ENCODE data around the gene VASN. TPM values are rescaled to one million over a fixed set of nuclear protein-coding genes. Genes with fewer than 3 reads are reported as not detected.

The VASN gene
- total and polyA plus RNA-seq, 5 donors, result 10.7 to 21.3 (median 12.2) TPM

- Histone ChIP-seq H3K27me3 (ENCODE audit: control insufficient read depth, insufficient read depth) (no peaks in the 10 kb centered on the region), H3K27ac (ENCODE audit: low read length) (no peak overlapping the region), H3K9me3 (ENCODE audit: control insufficient read depth, low read length) (no peaks in the 10 kb centered on the region), H3K4me1 (ENCODE audit: control insufficient read depth, insufficient read depth, low read length) (peaks cover 4% of the 10 kb centered on the region), H3K4me3 (ENCODE audit: low read length) (no peak overlapping the region)
- WGBS, result 72% methylated on average over 14 of the region's 14 CpGs
- ATAC-seq (no peak), DNase-seq (no peak)
- intact Hi-C loops (cut with DNase I), result no loop called here
These were observed 25.5 kb upstream of the VASN start for GRCh38 chr16:4345836-4346781.

- 77% methylated on average over 8 of the region's 8 CpGs for WGBS
- H3K9me3 ChIP-seq (ENCODE audit: control insufficient read depth, low read length), result no peaks in the 10 kb centered on the region
- no peak for ATAC-seq
- peaks cover 4% of the 10 kb centered on the region for H3K4me1 ChIP-seq (ENCODE audit: control insufficient read depth, insufficient read depth, low read length)
- intact Hi-C loops (cut with DNase I), result no loop called here
- no peaks in the 10 kb centered on the region for H3K27me3 ChIP-seq (ENCODE audit: control insufficient read depth, insufficient read depth)
- peak overlapping the region; percentile 11 for H3K27ac ChIP-seq (ENCODE audit: low read length)
- no peak overlapping the region for H3K4me3 ChIP-seq (ENCODE audit: low read length)
- no peak for DNase-seq
These were observed 24.6 kb upstream of the VASN start for GRCh38 chr16:4347010-4347409.

- H3K4me3 ChIP-seq (ENCODE audit: low read length), result no peak overlapping the region
- ATAC-seq, result peak; percentile 3 to 5
- no peak for DNase-seq
- no peaks in the 10 kb centered on the region for H3K9me3 ChIP-seq (ENCODE audit: control insufficient read depth, low read length)
- WGBS, result 62% methylated on average over 17 of the region's 17 CpGs
- intact Hi-C loops (cut with DNase I), result no loop called here
- H3K4me1 ChIP-seq (ENCODE audit: control insufficient read depth, insufficient read depth, low read length), result peaks cover 4% of the 10 kb centered on the region
- no peaks in the 10 kb centered on the region for H3K27me3 ChIP-seq (ENCODE audit: control insufficient read depth, insufficient read depth)
- peak overlapping the region; percentile 11 for H3K27ac ChIP-seq (ENCODE audit: low read length)
These were observed 23.7 kb upstream of the VASN start for GRCh38 chr16:4347765-4348509.

GRCh38 chr16:4349332-4349731 is 22.3 kb upstream of the VASN start:
- Histone ChIP-seq H3K4me3 (ENCODE audit: low read length) (no peak overlapping the region), H3K27me3 (ENCODE audit: control insufficient read depth, insufficient read depth) (no peaks in the 10 kb centered on the region), H3K4me1 (ENCODE audit: control insufficient read depth, insufficient read depth, low read length) (peaks cover 4% of the 10 kb centered on the region), H3K9me3 (ENCODE audit: control insufficient read depth, low read length) (no peaks in the 10 kb centered on the region), H3K27ac (ENCODE audit: low read length) (no peak overlapping the region)
- ATAC-seq (no peak), DNase-seq (no peak)
- WGBS, result 96% methylated on average over 5 of the region's 5 CpGs
- intact Hi-C loops (cut with DNase I), result no loop called here

GRCh38 chr16:4350365-4350786 is 21.3 kb upstream of the VASN start:
- peak overlapping the region; percentile 61 for H3K27ac ChIP-seq (ENCODE audit: low read length)
- ATAC-seq (no peak), DNase-seq (peak in 2 of 3 donors; percentile 44 to 66)
- H3K27me3 ChIP-seq (ENCODE audit: control insufficient read depth, insufficient read depth), result no peaks in the 10 kb centered on the region
- 34% methylated on average over 24 of the region's 24 CpGs for WGBS
- H3K4me1 ChIP-seq (ENCODE audit: control insufficient read depth, insufficient read depth, low read length), result peaks cover 4% of the 10 kb centered on the region
- no peaks in the 10 kb centered on the region for H3K9me3 ChIP-seq (ENCODE audit: control insufficient read depth, low read length)
- peak overlapping the region; percentile 94 for H3K4me3 ChIP-seq (ENCODE audit: low read length)
- intact Hi-C loops (cut with DNase I), result no loop called here

GRCh38 chr16:4350787-4351659 is 20.6 kb upstream of the VASN start, which contains the start of gene PAM16:
Gene PAM16, minus strand, starts transcription at chr16:4351321. Its CDS starts 87 bp downstream, at chr16:4351234.
- DNase-seq (peak; percentile 98 to 99 (median 99)), ATAC-seq (peak; percentile 95 to 96)
- under 1% methylated on average over 81 of the region's 81 CpGs for WGBS
- Histone ChIP-seq H3K4me3 (ENCODE audit: low read length) (peak within 1 kb of the TSS; percentile 94), H3K27me3 (ENCODE audit: control insufficient read depth, insufficient read depth) (no peaks in the 10 kb centered on the region), H3K9me3 (ENCODE audit: control insufficient read depth, low read length) (no peaks in the 10 kb centered on the region), H3K27ac (ENCODE audit: low read length) (peak within 1 kb of the TSS; percentile 61), H3K4me1 (ENCODE audit: control insufficient read depth, insufficient read depth, low read length) (peaks cover 4% of the 10 kb centered on the region)
- intact Hi-C loops (cut with DNase I), result no loop called here

- H3K27me3 ChIP-seq (ENCODE audit: control insufficient read depth, insufficient read depth), result no peaks in the 10 kb centered on the region
- peaks cover 4% of the 10 kb centered on the region for H3K4me1 ChIP-seq (ENCODE audit: control insufficient read depth, insufficient read depth, low read length)
- no peak overlapping the region for H3K27ac ChIP-seq (ENCODE audit: low read length)
- no peak overlapping the region for H3K4me3 ChIP-seq (ENCODE audit: low read length)
- H3K9me3 ChIP-seq (ENCODE audit: control insufficient read depth, low read length), result no peaks in the 10 kb centered on the region
- WGBS, result 78% methylated on average over 7 of the region's 7 CpGs
- intact Hi-C loops (cut with DNase I), result no loop called here
- ATAC-seq (no peak), DNase-seq (no peak)
These were observed 19.8 kb upstream of the VASN start for GRCh38 chr16:4351880-4352279.

GRCh38 chr16:4352843-4353242 is 18.8 kb upstream of the VASN start:
- Histone ChIP-seq H3K4me1 (ENCODE audit: control insufficient read depth, insufficient read depth, low read length) (no peaks in the 10 kb centered on the region), H3K27ac (ENCODE audit: low read length) (no peak overlapping the region), H3K4me3 (ENCODE audit: low read length) (no peak overlapping the region), H3K9me3 (ENCODE audit: control insufficient read depth, low read length) (no peaks in the 10 kb centered on the region), H3K27me3 (ENCODE audit: control insufficient read depth, insufficient read depth) (no peaks in the 10 kb centered on the region)
- DNase-seq (no peak), ATAC-seq (no peak)
- intact Hi-C loops (cut with DNase I), result no loop called here
- whole genome bisulfite sequencing, result 95% methylated on average over 5 of the region's 5 CpGs

GRCh38 chr16:4353675-4354074 is 18.0 kb upstream of the VASN start:
- H3K9me3 ChIP-seq (ENCODE audit: control insufficient read depth, low read length), result no peaks in the 10 kb centered on the region
- no peak overlapping the region for H3K4me3 ChIP-seq (ENCODE audit: low read length)
- intact Hi-C loops (cut with DNase I), result no loop called here
- no peaks in the 10 kb centered on the region for H3K4me1 ChIP-seq (ENCODE audit: control insufficient read depth, insufficient read depth, low read length)
- WGBS, result 87% methylated on average over 4 of the region's 4 CpGs
- ATAC-seq (no peak), DNase-seq (no peak)
- no peaks in the 10 kb centered on the region for H3K27me3 ChIP-seq (ENCODE audit: control insufficient read depth, insufficient read depth)
- H3K27ac ChIP-seq (ENCODE audit: low read length), result no peak overlapping the region

- no peaks in the 10 kb centered on the region for H3K4me1 ChIP-seq (ENCODE audit: control insufficient read depth, insufficient read depth, low read length)
- no peaks in the 10 kb centered on the region for H3K9me3 ChIP-seq (ENCODE audit: control insufficient read depth, low read length)
- H3K27ac ChIP-seq (ENCODE audit: low read length), result no peak overlapping the region
- no peak for DNase-seq
- WGBS, result 93% methylated on average over 20 of the region's 20 CpGs
- H3K4me3 ChIP-seq (ENCODE audit: low read length), result no peak overlapping the region
- intact Hi-C loops (cut with DNase I), result no loop called here
- ATAC-seq, result no peak
- no peaks in the 10 kb centered on the region for H3K27me3 ChIP-seq (ENCODE audit: control insufficient read depth, insufficient read depth)
These were observed 16.9 kb upstream of the VASN start for GRCh38 chr16:4354512-4355409.

Data from right cardiac atrium (tissue), 5 donors.